IMR-90 (cell line): ENCODE measurements around the gene STK10. TPM values are rescaled to one million over a fixed set of nuclear protein-coding genes. Genes with fewer than 3 reads are reported as not detected.

Experiments
- ATAC-seq: fragments of 200-7000 bp; cut with Tn5 transposase; 2 replicates; pipeline ENCODE4 v1.9.1; 2020; ENCODE audit warnings: low read depth, mild to moderate bottlenecking, moderate library complexity
- BruUV-seq: library from RNA; stranded (reverse); fragments of 400-500 nt; replicated peaks from 2 replicates; lab custom pipeline; 2021; lab: Mats Ljungman, UMichigan
- CTCF ChIA-PET: fragments of 300-600 bp; formaldehyde crosslinking; extraction: SDS; loops from one replicate; lab custom pipeline; 2021; ENCODE audit warnings: antibody characterized with exemption; lab: Yijun Ruan, JAX
- POLR2A ChIA-PET: fragments of 300-600 bp; sonication (Branson Sonifier 250); formaldehyde crosslinking; loops from one replicate; lab custom pipeline; 2022; ENCODE audit warnings: antibody characterized with exemption; ENCODE audit not compliant: unreplicated experiment; lab: Charles Lee
- DNase-seq: peaks from one replicate; pipeline ENCODE4 v3.0.0; 2013
- H2AFZ ChIP-seq: replicated peaks from 2 replicates; pipeline ENCODE3; 2013; ENCODE audit warnings: low read length, mild to moderate bottlenecking; ENCODE audit not compliant: poor library complexity
- H2AK5ac ChIP-seq: 2 replicates; pipeline ENCODE4 v1.6.1; 2013; ENCODE audit warnings: low read depth, low read length, inconsistent platforms
- H2AK9ac ChIP-seq: replicated peaks from 2 replicates; pipeline ENCODE3; 2013; ENCODE audit warnings: mild to moderate bottlenecking, low read depth, low read length, moderate library complexity; ENCODE audit not compliant: poor library complexity
- H2BK120ac ChIP-seq: 2 replicates; pipeline ENCODE4 v1.6.1; 2013; ENCODE audit warnings: low read depth, low read length, inconsistent platforms
- H2BK15ac ChIP-seq: 3 replicates; pipeline ENCODE4 v1.6.1; 2013; ENCODE audit warnings: low read depth, low read length, inconsistent platforms
- H2BK20ac ChIP-seq: 2 replicates; pipeline ENCODE4 v1.6.1; 2013; ENCODE audit warnings: low read depth, mild to moderate bottlenecking, inconsistent platforms, low read length, moderate library complexity
- H2BK5ac ChIP-seq: 2 replicates; pipeline ENCODE4 v1.6.1; 2013; ENCODE audit warnings: mild to moderate bottlenecking, low read depth, low read length, inconsistent platforms; ENCODE audit not compliant: poor library complexity, severe bottlenecking
- H3K14ac ChIP-seq: replicated peaks from 2 replicates; pipeline ENCODE4 v1.6.1; 2013; ENCODE audit warnings: low read depth, low read length, inconsistent platforms
- H3K18ac ChIP-seq: 2 replicates; pipeline ENCODE4 v1.6.1; 2013; ENCODE audit warnings: low read depth, low read length, control low read depth
- H3K23ac ChIP-seq: 2 replicates; pipeline ENCODE4 v1.6.1; 2013; ENCODE audit warnings: low read depth, low read length, inconsistent platforms
- H3K27ac ChIP-seq: 2 replicates; pipeline ENCODE4 v1.5.1; 2013; ENCODE audit warnings: mild to moderate bottlenecking, control low read depth, low read length; ENCODE audit not compliant: insufficient read depth
- H3K27me3 ChIP-seq: 2 replicates; pipeline ENCODE4 v1.6.1; 2013; ENCODE audit warnings: low read length; ENCODE audit not compliant: control insufficient read depth, insufficient read depth
- H3K36me3 ChIP-seq: 2 replicates; pipeline ENCODE4 v1.6.1; 2013; ENCODE audit warnings: low read length, mixed read lengths; ENCODE audit not compliant: control insufficient read depth, insufficient read depth
- H3K4ac ChIP-seq: 2 replicates; pipeline ENCODE4 v1.6.1; 2013; ENCODE audit warnings: low read depth, low read length, inconsistent platforms
- H3K4me1 ChIP-seq: 2 replicates; pipeline ENCODE4 v1.6.1; 2013; ENCODE audit warnings: low read length, mixed read lengths; ENCODE audit not compliant: control insufficient read depth, insufficient read depth
- H3K4me2 ChIP-seq: 2 replicates; pipeline ENCODE4 v1.6.1; 2013; ENCODE audit warnings: low read depth, mild to moderate bottlenecking, control low read depth, low read length, moderate library complexity
- H3K4me3 ChIP-seq: 2 replicates; pipeline ENCODE4 v1.5.1; 2013; ENCODE audit warnings: low read depth, mild to moderate bottlenecking, control low read depth, low read length, moderate library complexity; ENCODE audit not compliant: insufficient read depth
- H3K56ac ChIP-seq: 2 replicates; pipeline ENCODE4 v1.6.1; 2013; ENCODE audit warnings: low read length, inconsistent platforms; ENCODE audit not compliant: insufficient read depth; ENCODE audit errors: extremely low read depth
- H3K79me1 ChIP-seq, 2 experiments: 2 replicates each; pipeline ENCODE4 v1.6.1; 2013; ENCODE audit warnings: low read length in 2 of 2, inconsistent platforms in 1 of 2, low read depth in 1 of 2
- H3K9ac ChIP-seq: 2 replicates; pipeline ENCODE4 v1.6.1; 2013; ENCODE audit warnings: low read depth, low read length, control low read depth
- H3K9me1 ChIP-seq: 2 replicates; pipeline ENCODE4 v1.6.1; 2013; ENCODE audit warnings: low read length, inconsistent platforms; ENCODE audit not compliant: insufficient read depth
- H3K9me3 ChIP-seq: 2 replicates; pipeline ENCODE4 v1.6.1; 2013; ENCODE audit warnings: low read length; ENCODE audit not compliant: control insufficient read depth, insufficient read depth
- H4K20me1 ChIP-seq: 2 replicates; pipeline ENCODE4 v1.6.1; 2013; ENCODE audit warnings: low read length, inconsistent platforms; ENCODE audit not compliant: insufficient read depth
- H4K5ac ChIP-seq: 2 replicates; pipeline ENCODE4 v1.6.1; 2013; ENCODE audit warnings: mild to moderate bottlenecking, low read depth, low read length, control low read depth
- H4K8ac ChIP-seq, 2 experiments: 2 replicates each; pipeline ENCODE4 v1.6.1; 2013; ENCODE audit warnings: low read depth in 2 of 2, low read length in 2 of 2, control low read depth in 1 of 2, inconsistent platforms in 1 of 2
- H4K91ac ChIP-seq: 2 replicates; pipeline ENCODE4 v1.6.1; 2013; ENCODE audit warnings: low read depth, low read length, inconsistent platforms; ENCODE audit not compliant: insufficient read depth
- BHLHE40 ChIP-seq: fragments of 150-350 bp; IDR thresholded peaks from 2 replicates; pipeline ENCODE4 v1.6.1; 2016; ENCODE audit warnings: mild to moderate bottlenecking, low read depth, low read length
- CEBPB ChIP-seq: IDR thresholded peaks from 2 replicates; pipeline ENCODE4 v1.6.1; 2012; ENCODE audit warnings: low read depth, low read length, improper control_type of control experiment
- CHD1 ChIP-seq: IDR thresholded peaks from 2 replicates; pipeline ENCODE4 v1.6.1; 2012; ENCODE audit warnings: low read depth, low read length, improper control_type of control experiment
- ELK1 ChIP-seq: fragments of 150-350 bp; IDR thresholded peaks from 2 replicates; pipeline ENCODE4 v1.6.1; 2016; ENCODE audit warnings: low read depth, mild to moderate bottlenecking, low read length, moderate library complexity, borderline replicate concordance
- MXI1 ChIP-seq: IDR thresholded peaks from 2 replicates; pipeline ENCODE4 v1.6.1; 2012; ENCODE audit warnings: low read depth, mild to moderate bottlenecking, low read length, moderate library complexity, borderline replicate concordance
- NFE2L2 ChIP-seq: fragments of 150-350 bp; IDR thresholded peaks from 2 replicates; pipeline ENCODE4 v1.6.1; 2016; ENCODE audit warnings: low read depth, mild to moderate bottlenecking, low read length
- POLR2A ChIP-seq: IDR thresholded peaks from 2 replicates; pipeline ENCODE4 v1.6.1; 2012; ENCODE audit warnings: mild to moderate bottlenecking, low read depth, low read length
- RAD21 ChIP-seq: IDR thresholded peaks from 2 replicates; pipeline ENCODE4 v1.6.1; 2012; ENCODE audit warnings: low read length, improper control_type of control experiment
- RFX5 ChIP-seq: IDR thresholded peaks from 2 replicates; pipeline ENCODE4 v1.8.0; 2012; ENCODE audit warnings: low read depth, mild to moderate bottlenecking, low read length, moderate library complexity
- SMC3 ChIP-seq: fragments of 150-350 bp; IDR thresholded peaks from 2 replicates; pipeline ENCODE4 v1.6.1; 2016; ENCODE audit warnings: low read depth, mild to moderate bottlenecking, antibody characterized with exemption, low read length, moderate library complexity
- USF2 ChIP-seq: fragments of 150-350 bp; IDR thresholded peaks from 2 replicates; pipeline ENCODE4 v1.6.1; 2017; ENCODE audit warnings: mild to moderate bottlenecking, antibody characterized with exemption, low read length, low read depth
- WGBS, 2 experiments: methylation state at CpG; one replicate each; pipeline versions ENCODE4 v1.1.5 to v1.1.7; 2013; ENCODE audit warnings: missing lambda C conversion rate in 2 of 2; ENCODE audit not compliant: insufficient read length in 1 of 2; ENCODE audit errors: extremely low coverage in 2 of 2; 5-methylcytosine and 5-hydroxymethylcytosine counted together
- dilution Hi-C: fragments of 300-500 bp; cut with HindIII; formaldehyde crosslinking; loops from one replicate; pipeline ENCODE4 v1.14.3; 2018; ENCODE audit warnings: low sequenced_read_pairs; ENCODE audit not compliant: unreplicated experiment
- in situ Hi-C: fragments of 300-500 bp; cut with MboI; formaldehyde crosslinking; loops from 3 replicates; pipeline ENCODE4 v1.14.3; 2019; ENCODE audit warnings: low sequenced_read_pairs, inconsistent platforms, mixed read lengths
- intact Hi-C: fragments of 100-400 bp; cut with micrococcal nuclease; formaldehyde crosslinking; loops from 2 replicates; pipeline ENCODE4 v1.10.0; 2022
- polyA plus RNA-seq, 3 experiments: library from polyadenylated mRNA; depleted of rRNA; stranded (reverse); fragments of >200 nt; gene quantifications; 2 replicates each; pipeline ENCODE4 v1.2.3, GENCODE V29; 2012; ENCODE audit warnings: low replicate concordance in 1 of 3
- total RNA-seq: library from RNA; depleted of rRNA; stranded (reverse); fragments of >200 nt; gene quantifications from 2 replicates; pipeline ENCODE4 v1.2.3, GENCODE V29; 2012

The STK10 gene
- total and polyA plus RNA-seq, 2 of the 4 experiments (the other 2 are of a cell fraction) = 15.4 to 18.5 TPM

GRCh38 chr5:172209714-172210113, 21.7 kb upstream of the STK10 start:
- DNase-seq (no peak), ATAC-seq (no peak)
- Histone ChIP-seq H3K36me3 (peaks cover 15% of the 10 kb centered on the region), H2AK5ac (no peak overlapping the region), H4K91ac (no peak overlapping the region), H3K18ac (no peak overlapping the region), H3K23ac (no peak overlapping the region), H3K27me3 (no peaks in the 10 kb centered on the region), H3K4me3 (no peak overlapping the region), H2BK5ac (no peak overlapping the region), H3K14ac (no peak overlapping the region), H4K20me1 (peaks cover 5% of the 10 kb centered on the region; the same call in 1 of the 2 replicates), H3K9me3 (no peaks in the 10 kb centered on the region), H3K79me1 (peaks cover 19 to 50% of the 10 kb centered on the region in 2 experiments), H3K4ac (no peak overlapping the region), H2AK9ac (no peak overlapping the region), H3K9ac (no peak overlapping the region), H4K5ac (no peak overlapping the region), H3K27ac (no peak overlapping the region), H4K8ac (no peak overlapping the region), H2BK15ac (no peak overlapping the region), H3K56ac (no peak overlapping the region), H2BK120ac (no peak overlapping the region), H3K4me2 (no peak overlapping the region), H2AFZ (no peak overlapping the region), H2BK20ac (no peak overlapping the region), H3K9me1 (0 out of 2 replicates have a peak, but pooled peaks cover 8% of the 10 kb centered on the region), H3K4me1 (no peaks in the 10 kb centered on the region; the same call in 1 of the 2 replicates)
- no TSS peak for BruUV-seq
- in situ Hi-C loops = no loop called here
- POLR2A ChIA-PET = no interaction called here
- TF ChIP-seq MXI1 = no peak
- TF ChIP-seq RFX5 = no peak
- no peak for TF ChIP-seq SMC3
- TF ChIP-seq CHD1 = no peak
- no peak for TF ChIP-seq NFE2L2
- TF ChIP-seq RAD21 = no peak
- no peak for TF ChIP-seq ELK1
- no peak for TF ChIP-seq CEBPB
- no peak for TF ChIP-seq USF2
- no peak for TF ChIP-seq POLR2A
- TF ChIP-seq BHLHE40 = no peak
- dilution Hi-C loops = no loop called here
- CTCF ChIA-PET = interaction anchor here (1.0 kb wide), 1 partner anchor 12 kb away, joined by 3 read pairs; no protein-coding TSS in a partner anchor
- WGBS, 2 experiments = 100% methylated on average over 1 of the region's 2 CpGs; no CpG with 5 or more reads in 1 of the 2 experiments
- intact Hi-C loops = loop anchor here (5.0 kb wide), 1 partner anchor 73 kb away; the partner anchor contains the start of gene UBTD2
